ENCODE results near the gene CD81. TPM values are rescaled to one million over a fixed set of nuclear protein-coding genes. Genes with fewer than 3 reads are reported as not detected.

The CD81 gene
- total RNA-seq, 3 donors from 2014 or later = 311 to 770 (median 330) TPM

GRCh38 chr11:2396471-2396870, 19.4 kb downstream of the CD81 start:
- no peaks in the 10 kb centered on the region for H3K27me3 ChIP-seq
- peaks cover 3 to 4% of the 10 kb centered on the region in 2 donors for H3K4me1 ChIP-seq
- H3K27ac ChIP-seq = no peak overlapping the region
- no peak for DNase-seq (ENCODE audit: low spot score in 2 of 2)
- intact Hi-C loops (cut with DNase I; ENCODE audit: low total_unique reads) = no loop called here
- H3K4me3 ChIP-seq = no peak overlapping the region
- no peaks in the 10 kb centered on the region for H3K9me3 ChIP-seq
- peaks cover 6% of the 10 kb centered on the region for H3K36me3 ChIP-seq
- TF ChIP-seq POLR2AphosphoS5 (IDR thresholded peaks at IDR 0.05) = no peak
- no peak for TF ChIP-seq POLR2A (IDR thresholded peaks at IDR 0.05)
- no peak for TF ChIP-seq CTCF (IDR thresholded peaks at IDR 0.05)

- Histone ChIP-seq H3K4me1 (peaks cover 7 to 9% of the 10 kb centered on the region in 2 donors), H3K27me3 (no peaks in the 10 kb centered on the region), H3K36me3 (peaks cover 6% of the 10 kb centered on the region), H3K4me3 (no peak overlapping the region), H3K27ac (no peak overlapping the region), H3K9me3 (no peaks in the 10 kb centered on the region)
- intact Hi-C loops (cut with DNase I; ENCODE audit: low total_unique reads) = no loop called here
- no peak for DNase-seq (ENCODE audit: low spot score in 2 of 2)
- TF ChIP-seq POLR2AphosphoS5 (IDR thresholded peaks at IDR 0.05) = no peak
- TF ChIP-seq CTCF (IDR thresholded peaks at IDR 0.05) = no peak
Measured at GRCh38 chr11:2397005-2397404, 19.9 kb downstream of the CD81 start.

GRCh38 chr11:2398664-2399355, 21.7 kb downstream of the CD81 start:
- H3K4me3 ChIP-seq = no peak overlapping the region
- intact Hi-C loops (cut with DNase I; ENCODE audit: low total_unique reads) = no loop called here
- peaks cover 10% of the 10 kb centered on the region for H3K36me3 ChIP-seq

DNA sequence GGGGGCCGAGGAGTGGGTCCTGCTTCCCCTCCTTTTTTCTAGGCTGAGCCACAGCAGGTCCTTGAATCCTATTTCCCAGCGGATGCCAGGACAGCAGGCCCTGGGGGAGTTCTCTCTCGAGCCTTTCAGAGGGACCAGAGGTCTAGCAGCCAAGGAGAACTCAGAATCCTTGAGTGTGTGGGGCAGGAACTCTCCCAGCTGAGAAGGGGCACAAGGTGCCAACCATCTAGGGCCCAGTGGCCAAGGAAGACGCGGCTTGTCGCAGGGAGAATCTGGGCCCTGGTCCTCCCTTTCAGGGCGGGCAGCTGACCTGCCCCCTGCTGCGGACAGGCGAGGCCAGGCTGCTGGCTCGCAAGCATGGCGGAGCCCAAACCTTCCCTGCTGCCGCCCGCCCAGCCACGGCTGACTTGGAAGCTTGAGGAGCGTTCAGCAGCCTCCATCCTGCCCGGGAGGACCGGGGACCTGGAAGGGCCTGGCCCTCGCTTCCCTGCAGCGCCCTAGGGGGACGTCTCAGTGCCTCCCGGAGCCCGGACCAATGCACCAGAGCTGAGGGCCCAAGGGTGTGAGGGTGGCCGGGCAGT, 22.5 kb downstream of the CD81 start:
- intact Hi-C loops (cut with DNase I; ENCODE audit: low total_unique reads) = no loop called here
- no peak for TF ChIP-seq POLR2A (IDR thresholded peaks at IDR 0.05)
- H3K36me3 ChIP-seq = peaks cover 10% of the 10 kb centered on the region

More at GRCh38 chr11:2398664-2399355, 21.7 kb downstream of the CD81 start:
- no peak for DNase-seq (ENCODE audit: low spot score in 2 of 2)
- TF ChIP-seq POLR2AphosphoS5 (IDR thresholded peaks at IDR 0.05) (no peak), POLR2A (IDR thresholded peaks at IDR 0.05) (no peak), CTCF (IDR thresholded peaks at IDR 0.05) (no peak)
- peak overlapping the region; percentile 97 to 99 for H3K27ac ChIP-seq
- H3K27me3 ChIP-seq = no peaks in the 10 kb centered on the region
- H3K4me1 ChIP-seq = peaks cover 7 to 10% of the 10 kb centered on the region in 2 donors
- H3K9me3 ChIP-seq = no peaks in the 10 kb centered on the region

DNA sequence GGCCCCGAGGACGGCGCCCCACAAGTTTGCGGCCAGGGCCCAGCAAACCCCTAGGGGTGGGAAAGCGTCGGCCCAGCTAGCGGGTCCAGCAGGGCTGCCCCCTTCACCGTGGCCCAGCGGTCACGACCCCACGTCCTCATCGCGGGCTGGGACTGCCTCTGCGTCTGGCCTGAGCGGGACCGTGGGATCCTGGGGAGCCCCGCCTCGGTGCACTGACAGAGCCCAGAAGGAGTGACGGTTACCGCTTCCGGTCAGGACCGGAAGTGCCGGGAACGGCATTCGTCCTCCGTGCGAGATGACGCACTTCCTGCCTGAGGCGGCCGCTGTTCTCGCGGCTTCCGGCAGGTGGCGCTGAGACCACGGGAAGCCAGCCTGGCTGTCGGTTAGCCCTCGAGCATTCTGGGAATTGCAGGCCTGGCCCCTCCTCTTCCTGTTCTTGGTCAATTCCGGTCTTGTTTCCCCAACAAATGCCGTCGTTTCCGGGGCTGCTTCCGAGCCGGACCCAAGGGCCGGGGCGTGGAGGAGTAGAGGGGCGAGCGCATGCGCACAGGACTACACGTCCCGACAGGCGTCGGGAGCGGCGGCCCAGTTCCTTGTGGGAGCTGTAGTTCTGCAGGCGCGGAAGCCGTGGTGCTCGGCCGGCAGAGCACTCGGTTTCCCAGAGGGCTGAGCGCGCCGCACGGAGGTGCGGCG, 23.1 kb downstream of the CD81 start, which contains the start of gene TSSC4:
Gene TSSC4, plus strand, starts transcription at position 682 of the 693 bp plus-strand sequence. CDS start 1,884 bp downstream, outside the sequence.
- peaks cover 10% of the 10 kb centered on the region for H3K36me3 ChIP-seq

More for the DNA sequence above, 22.5 kb downstream of the CD81 start:
- H3K4me3 ChIP-seq = peak overlapping the region; percentile 85 to 100 (median 100)
- H3K27me3 ChIP-seq = no peaks in the 10 kb centered on the region
- H3K27ac ChIP-seq = peak overlapping the region; percentile 97 to 99
- H3K4me1 ChIP-seq = peaks cover 7 to 10% of the 10 kb centered on the region in 2 donors
- DNase-seq (ENCODE audit: low spot score in 2 of 2) = no peak
- H3K9me3 ChIP-seq = no peaks in the 10 kb centered on the region

More for the DNA sequence above, 23.1 kb downstream of the CD81 start, which contains the start of gene TSSC4:
- TF ChIP-seq POLR2AphosphoS5 (IDR thresholded peaks at IDR 0.05) (peak; percentile 98 to 99 (median 99)), CTCF (IDR thresholded peaks at IDR 0.05) (peak; percentile 97 to 99 (median 98)), POLR2A (IDR thresholded peaks at IDR 0.05) (peak; percentile 89)
- intact Hi-C loops (cut with DNase I; ENCODE audit: low total_unique reads) = no loop called here
- Histone ChIP-seq H3K4me1 (peaks cover 7 to 10% of the 10 kb centered on the region in 2 donors), H3K4me3 (peak within 1 kb of the TSS; percentile 85 to 100 (median 100)), H3K9me3 (no peaks in the 10 kb centered on the region), H3K27ac (peak within 1 kb of the TSS; percentile 97 to 99), H3K27me3 (no peaks in the 10 kb centered on the region)
- DNase-seq (ENCODE audit: low spot score in 2 of 2) = peak; percentile 98 to 100
